GM19395 (cell line): Measurements from ENCODE around the gene MIS12.

Experiments used
- ATAC-seq: cut with Tn5 transposase; IDR thresholded peaks from one replicate; pipeline ENCODE4 v1.9.1; 2021; ENCODE audit warnings: mild to moderate bottlenecking, moderate library complexity; ENCODE audit not compliant: unreplicated experiment

MIS12 gene

GRCh38 chr17:5486206-5487124 lies at the start of gene MIS12:
Gene MIS12, plus strand, starts transcription at chr17:5486566. Its CDS starts 2,297 bp downstream, at chr17:5488863.
- ATAC-seq: peak; percentile 88

- no peak for ATAC-seq
These were observed 48.5 kb upstream of the MIS12 start for GRCh38 chr17:5437721-5438317.

GRCh38 chr17:5438716-5439445 lies 47.5 kb upstream of the MIS12 start, which contains the start of gene C1QBP:
Gene C1QBP, minus strand, starts transcription at chr17:5439155. Its CDS starts 82 bp downstream, at chr17:5439073.
- peak; percentile 75 for ATAC-seq

- ATAC-seq: peak; percentile 34
These were observed 47.0 kb upstream of the MIS12 start for GRCh38 chr17:5439446-5439764.

GRCh38 chr17:5443728-5444127 lies 42.6 kb upstream of the MIS12 start:
- no peak for ATAC-seq

GRCh38 chr17:5444209-5444608 lies 42.2 kb upstream of the MIS12 start:
- no peak for ATAC-seq

- no peak for ATAC-seq
These were observed 39.6 kb upstream of the MIS12 start for GRCh38 chr17:5446786-5447185.

- ATAC-seq: no peak
These were observed 21.5 kb upstream of the MIS12 start for GRCh38 chr17:5464717-5465507.

- no peak for ATAC-seq
These were observed 20.1 kb upstream of the MIS12 start for GRCh38 chr17:5466295-5466694.

- ATAC-seq: no peak
These were observed 18.9 kb upstream of the MIS12 start for GRCh38 chr17:5467416-5467815.

GRCh38 chr17:5468075-5468473 lies 18.3 kb upstream of the MIS12 start:
- no peak for ATAC-seq

GRCh38 chr17:5472511-5472910 lies 13.9 kb upstream of the MIS12 start:
- no peak for ATAC-seq

GRCh38 chr17:5473906-5474305 lies 12.5 kb upstream of the MIS12 start:
- ATAC-seq: no peak

GRCh38 chr17:5478992-5479391 lies 7.4 kb upstream of the MIS12 start:
- no peak for ATAC-seq

- ATAC-seq: no peak
These were observed 5.4 kb upstream of the MIS12 start for GRCh38 chr17:5480962-5481361.

- ATAC-seq: no peak
These were observed 4.9 kb upstream of the MIS12 start for GRCh38 chr17:5481451-5481850.

GRCh38 chr17:5485270-5486205 lies 828 bp upstream of the MIS12 start, which contains the start of gene DERL2:
Gene DERL2, minus strand, starts transcription at chr17:5486178. Its CDS starts 17 bp downstream, at chr17:5486161.
- ATAC-seq: peak; percentile 28

GRCh38 chr17:5488752-5489151 lies 2.4 kb downstream of the MIS12 start:
- ATAC-seq: no peak

GRCh38 chr17:5492970-5493369 lies 6.6 kb downstream of the MIS12 start:
- ATAC-seq: no peak
